Measurements from ENCODE around the gene ACLY.
"Not testable (repeated sequence)": the region's sequence is repeated elsewhere in the genome, so short reads cannot be mapped to it uniquely, and the experiment has no call there.

Gene ACLY

DNA sequence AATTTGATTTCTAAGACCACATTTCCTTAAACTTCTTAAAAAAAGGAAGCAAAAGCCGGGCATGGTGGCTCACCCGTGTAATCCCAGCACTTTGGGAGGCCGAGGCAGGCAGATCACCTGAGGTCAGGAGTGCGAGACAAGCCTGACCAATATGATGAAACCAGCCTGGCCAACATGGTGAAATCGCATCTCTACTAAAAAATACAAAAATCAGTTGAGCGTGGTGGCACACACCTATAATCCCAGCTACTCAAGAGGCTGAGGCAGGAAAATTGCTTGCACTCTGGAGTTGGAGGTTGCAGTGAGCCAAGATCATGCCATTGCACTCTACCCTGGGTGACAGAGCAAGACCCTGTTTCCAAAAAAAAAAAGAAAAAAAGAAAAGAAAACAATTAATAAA is 78.0 kb downstream of the ACLY start:
- H3K79me1 ChIP-seq (ENCODE audit: low read length); H3K9ac ChIP-seq (ENCODE audit: low read length); DNase-seq; H4K8ac ChIP-seq (ENCODE audit: low read depth, low read length); H3K4me2 ChIP-seq (ENCODE audit: low read length); H3K27me3 ChIP-seq (ENCODE audit: insufficient read depth, low read length, poor library complexity); H3K18ac ChIP-seq (ENCODE audit: low read length); H4K5ac ChIP-seq (ENCODE audit: low read length); H3K79me2 ChIP-seq (ENCODE audit: control insufficient read depth, insufficient read depth, low read length); H3K56ac ChIP-seq (ENCODE audit: low read length); H3K27ac ChIP-seq (ENCODE audit: low read depth, low read length); H3K36me3 ChIP-seq (ENCODE audit: control insufficient read depth, insufficient read depth, low read length); H3K23ac ChIP-seq (ENCODE audit: low read length); H3K4ac ChIP-seq (ENCODE audit: low read depth, low read length); H2BK15ac ChIP-seq (replicated peaks; ENCODE audit: low read depth); H2AK5ac ChIP-seq (ENCODE audit: low read length); H3K4me1 ChIP-seq (ENCODE audit: control insufficient read depth, low read depth, low read length); H2BK120ac ChIP-seq (ENCODE audit: low read depth, low read length); H2BK5ac ChIP-seq (ENCODE audit: low read length); H3K4me3 ChIP-seq (ENCODE audit: low read length): not testable (repeated sequence)
- WGBS (ENCODE audit: extremely low coverage, insufficient coverage, low lambda C conversion rate), result no CpG with 5 or more reads among the region's 6 CpGs

DNA sequence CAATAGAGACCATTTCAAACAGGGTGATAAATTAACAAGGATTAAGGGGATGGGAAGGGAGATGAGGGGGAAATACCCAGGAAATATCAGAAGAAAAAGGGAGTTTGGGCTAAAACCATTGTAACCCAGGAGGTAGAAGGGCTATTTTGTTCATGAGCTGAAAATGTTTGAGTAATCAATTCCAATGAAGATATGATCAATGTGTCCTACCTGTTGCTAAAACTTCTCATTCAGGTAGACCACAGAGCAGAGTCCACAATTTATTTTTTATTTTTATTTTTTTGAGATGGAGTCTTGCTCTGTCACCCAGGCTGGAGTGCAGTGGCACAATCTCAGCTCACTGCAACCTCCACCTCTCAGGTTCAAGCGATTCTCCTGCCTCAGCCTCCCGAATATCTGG is 79.3 kb downstream of the ACLY start:
- no CpG with 5 or more reads among the region's 2 CpGs for WGBS (ENCODE audit: extremely low coverage, insufficient coverage, low lambda C conversion rate)
- H3K4me2 ChIP-seq (ENCODE audit: low read length); H3K4me1 ChIP-seq (ENCODE audit: control insufficient read depth, low read depth, low read length); H3K27ac ChIP-seq (ENCODE audit: low read depth, low read length); H3K4me3 ChIP-seq (ENCODE audit: low read length); H2AK5ac ChIP-seq (ENCODE audit: low read length); H4K8ac ChIP-seq (ENCODE audit: low read depth, low read length); H2BK5ac ChIP-seq (ENCODE audit: low read length); H2BK15ac ChIP-seq (replicated peaks; ENCODE audit: low read depth); H4K5ac ChIP-seq (ENCODE audit: low read length); H3K18ac ChIP-seq (ENCODE audit: low read length); H2BK120ac ChIP-seq (ENCODE audit: low read depth, low read length); H3K4ac ChIP-seq (ENCODE audit: low read depth, low read length); H3K23ac ChIP-seq (ENCODE audit: low read length); DNase-seq; H3K56ac ChIP-seq (ENCODE audit: low read length); H3K9ac ChIP-seq (ENCODE audit: low read length); H3K79me1 ChIP-seq (ENCODE audit: low read length); H3K27me3 ChIP-seq (ENCODE audit: insufficient read depth, low read length, poor library complexity); H3K36me3 ChIP-seq (ENCODE audit: control insufficient read depth, insufficient read depth, low read length); H3K79me2 ChIP-seq (ENCODE audit: control insufficient read depth, insufficient read depth, low read length): not testable (repeated sequence)

DNA sequence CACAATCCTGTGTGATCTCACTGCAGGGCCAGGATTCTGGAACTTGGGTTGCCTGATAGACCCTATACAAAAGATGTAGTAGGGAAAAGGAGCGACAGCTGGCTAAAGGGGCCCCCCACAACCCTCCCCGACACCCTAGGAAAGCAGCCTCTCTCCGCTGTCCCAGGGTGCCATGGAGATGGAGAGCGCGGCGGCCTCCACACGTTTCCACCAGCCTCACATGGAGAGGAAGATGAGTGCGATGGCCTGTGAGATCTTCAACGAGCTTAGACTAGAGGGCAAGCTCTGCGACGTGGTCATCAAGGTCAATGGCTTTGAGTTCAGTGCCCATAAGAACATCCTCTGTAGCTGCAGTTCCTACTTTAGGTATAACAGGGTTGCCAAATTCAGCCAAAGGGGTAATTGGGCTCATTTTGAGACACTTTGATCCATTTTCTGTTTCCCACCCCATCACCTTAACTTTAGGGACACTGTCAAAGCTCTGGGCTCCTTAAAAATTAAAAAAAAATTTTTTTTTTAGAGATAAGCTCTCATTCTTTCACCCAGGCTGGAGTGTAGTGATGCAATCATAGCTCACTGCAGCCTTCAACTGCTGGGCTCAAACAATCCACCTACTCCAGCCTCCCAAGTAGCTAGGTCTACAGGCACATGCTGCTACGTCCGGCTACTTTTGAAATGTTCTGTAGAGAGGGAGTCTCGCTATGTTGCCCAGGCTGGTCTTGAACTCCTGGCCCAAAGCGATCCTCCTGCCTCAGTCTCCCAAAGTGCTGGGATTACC is 80.8 kb downstream of the ACLY start, which contains the start of gene KLHL10:
KLHL10 (plus strand) TSS at position 65 of the 778 bp plus-strand sequence; CDS start at position 173, 108 bp downstream.
- Histone ChIP-seq H3K27ac (ENCODE audit: low read depth, low read length) (no peak within 1 kb of the TSS), H3K79me1 (ENCODE audit: low read length) (peaks cover 1% of the 10 kb centered on the region), H3K4me3 (ENCODE audit: low read length) (no peak within 1 kb of the TSS), H3K18ac (ENCODE audit: low read length) (no peak within 1 kb of the TSS), H3K36me3 (ENCODE audit: control insufficient read depth, insufficient read depth, low read length) (peaks cover 2% of the 10 kb centered on the region), H3K23ac (ENCODE audit: low read length) (no peak within 1 kb of the TSS), H2BK120ac (ENCODE audit: low read depth, low read length) (no peak within 1 kb of the TSS), H2AK5ac (ENCODE audit: low read length) (no peak within 1 kb of the TSS), H3K27me3 (ENCODE audit: insufficient read depth, low read length, poor library complexity) (no peaks in the 10 kb centered on the region), H3K4me2 (ENCODE audit: low read length) (no peak within 1 kb of the TSS), H3K4ac (ENCODE audit: low read depth, low read length) (no peak within 1 kb of the TSS), H3K79me2 (ENCODE audit: control insufficient read depth, insufficient read depth, low read length) (no peaks in the 10 kb centered on the region), H2BK15ac (replicated peaks; ENCODE audit: low read depth) (no peak within 1 kb of the TSS), H3K4me1 (ENCODE audit: control insufficient read depth, low read depth, low read length) (peaks cover 2% of the 10 kb centered on the region), H4K5ac (ENCODE audit: low read length) (no peak within 1 kb of the TSS), H3K56ac (ENCODE audit: low read length) (no peak within 1 kb of the TSS), H2BK5ac (ENCODE audit: low read length) (no peak within 1 kb of the TSS), H4K8ac (ENCODE audit: low read depth, low read length) (no peak within 1 kb of the TSS), H3K9ac (ENCODE audit: low read length) (no peak within 1 kb of the TSS)
- DNase-seq, result no peak
- no CpG with 5 or more reads among the region's 15 CpGs for WGBS (ENCODE audit: extremely low coverage, insufficient coverage, low lambda C conversion rate)

DNA sequence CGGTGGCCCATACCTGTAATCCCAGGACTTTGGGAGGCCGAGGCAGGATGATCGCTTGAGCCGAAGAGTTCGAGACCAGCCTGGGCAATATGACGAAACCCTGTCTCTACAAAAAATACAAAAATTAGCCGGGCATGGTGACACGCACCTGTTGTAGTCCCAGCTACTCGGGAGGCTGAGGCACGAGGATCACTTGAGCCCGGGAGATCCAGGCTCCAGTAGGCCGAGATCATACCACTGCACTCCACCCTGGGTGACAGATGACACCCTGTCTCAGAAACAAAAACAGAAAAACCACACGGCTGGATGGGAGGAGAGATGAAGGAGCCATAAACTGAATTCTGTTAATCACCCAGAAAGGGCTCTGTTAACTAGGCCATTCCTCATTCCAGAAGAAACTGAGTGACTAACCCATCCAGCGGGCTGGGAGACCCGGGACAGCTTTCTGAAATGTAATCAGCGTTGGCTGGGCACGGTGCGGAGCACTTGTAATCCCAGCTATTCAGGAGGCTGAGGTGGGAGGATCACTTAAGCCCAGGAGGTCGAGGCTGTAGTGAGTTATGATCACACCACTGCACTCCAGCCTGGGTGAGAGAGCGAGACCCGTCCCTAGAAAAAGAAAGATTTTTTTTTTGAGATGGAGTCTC is 82.1 kb downstream of the ACLY start:
- H2BK15ac ChIP-seq (replicated peaks; ENCODE audit: low read depth), result no peak overlapping the region
- peaks cover 2% of the 10 kb centered on the region for H3K4me1 ChIP-seq (ENCODE audit: control insufficient read depth, low read depth, low read length)
- no peak overlapping the region for H4K8ac ChIP-seq (ENCODE audit: low read depth, low read length)
- no peak overlapping the region for H3K4me3 ChIP-seq (ENCODE audit: low read length)
- peaks cover 2% of the 10 kb centered on the region for H3K36me3 ChIP-seq (ENCODE audit: control insufficient read depth, insufficient read depth, low read length)
- no peak overlapping the region for H2BK120ac ChIP-seq (ENCODE audit: low read depth, low read length)
- H3K9ac ChIP-seq (ENCODE audit: low read length), result peak overlapping the region; percentile 53
- H3K4me2 ChIP-seq (ENCODE audit: low read length), result peak overlapping the region; percentile 70
- no peaks in the 10 kb centered on the region for H3K27me3 ChIP-seq (ENCODE audit: insufficient read depth, low read length, poor library complexity)
- WGBS (ENCODE audit: extremely low coverage, insufficient coverage, low lambda C conversion rate), result no CpG with 5 or more reads among the region's 21 CpGs
- H3K79me1 ChIP-seq (ENCODE audit: low read length), result peaks cover 1% of the 10 kb centered on the region
- H3K79me2 ChIP-seq (ENCODE audit: control insufficient read depth, insufficient read depth, low read length), result no peaks in the 10 kb centered on the region
- H3K23ac ChIP-seq (ENCODE audit: low read length), result no peak overlapping the region
- no peak overlapping the region for H3K4ac ChIP-seq (ENCODE audit: low read depth, low read length)
- no peak overlapping the region for H4K5ac ChIP-seq (ENCODE audit: low read length)
- DNase-seq, result no peak
- no peak overlapping the region for H3K18ac ChIP-seq (ENCODE audit: low read length)
- no peak overlapping the region for H3K27ac ChIP-seq (ENCODE audit: low read depth, low read length)
- no peak overlapping the region for H2BK5ac ChIP-seq (ENCODE audit: low read length)
- no peak overlapping the region for H2AK5ac ChIP-seq (ENCODE audit: low read length)
- H3K56ac ChIP-seq (ENCODE audit: low read length), result peak overlapping the region; percentile 89

DNA sequence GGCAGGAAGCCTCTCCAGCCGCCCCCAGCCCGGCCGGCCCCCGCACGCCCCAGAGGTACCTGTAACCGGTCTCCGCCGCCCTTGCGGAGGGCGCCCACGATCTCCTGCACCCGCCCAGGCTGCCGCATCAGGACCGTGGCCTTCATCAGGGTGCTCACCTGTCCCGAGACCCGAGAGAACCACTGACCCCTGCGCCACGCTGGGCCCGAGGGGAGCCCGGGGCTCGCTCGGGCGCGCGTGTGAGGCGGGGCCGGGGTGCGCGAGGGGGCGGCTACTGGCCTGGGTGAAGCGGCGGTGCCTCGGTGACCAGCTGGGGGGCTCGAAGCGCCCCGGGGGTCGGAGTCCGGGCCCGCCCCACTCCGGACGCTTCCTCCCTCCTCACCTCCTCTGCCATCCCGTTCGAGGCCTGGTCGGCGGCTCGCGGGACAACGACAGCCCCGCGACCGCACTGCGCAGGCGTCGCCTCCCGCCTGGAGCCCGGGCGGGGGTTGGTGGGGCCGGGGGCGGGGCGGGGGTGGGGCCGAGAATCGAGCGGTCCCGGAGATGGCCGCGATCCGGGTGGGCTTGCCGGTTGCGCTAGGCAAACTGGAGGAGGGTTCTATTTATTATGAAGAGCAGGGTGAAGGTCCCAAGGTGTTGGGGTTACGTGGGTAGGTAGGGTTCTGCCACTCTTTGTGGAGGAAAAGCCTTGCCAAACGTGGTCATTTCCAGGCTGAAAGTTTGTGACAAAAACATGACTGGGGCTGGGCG is 82.8 kb downstream of the ACLY start, which contains the start of gene NT5C3B:
NT5C3B (minus strand) TSS at position 433 of the 750 bp plus-strand sequence; CDS start at position 394, 39 bp downstream.
- Histone ChIP-seq H3K9ac (ENCODE audit: low read length) (peak within 1 kb of the TSS; percentile 92), H3K4ac (ENCODE audit: low read depth, low read length) (peak within 1 kb of the TSS; percentile 63), H2AK5ac (ENCODE audit: low read length) (no peak within 1 kb of the TSS), H3K4me3 (ENCODE audit: low read length) (peak within 1 kb of the TSS; percentile 87), H2BK15ac (replicated peaks; ENCODE audit: low read depth) (no peak within 1 kb of the TSS), H3K4me2 (ENCODE audit: low read length) (peak within 1 kb of the TSS; percentile 70), H3K36me3 (ENCODE audit: control insufficient read depth, insufficient read depth, low read length) (peaks cover 2% of the 10 kb centered on the region), H3K18ac (ENCODE audit: low read length) (peak within 1 kb of the TSS; percentile 53), H3K4me1 (ENCODE audit: control insufficient read depth, low read depth, low read length) (peaks cover 2% of the 10 kb centered on the region), H3K23ac (ENCODE audit: low read length) (no peak within 1 kb of the TSS), H2BK120ac (ENCODE audit: low read depth, low read length) (no peak within 1 kb of the TSS), H2BK5ac (ENCODE audit: low read length) (no peak within 1 kb of the TSS), H3K27me3 (ENCODE audit: insufficient read depth, low read length, poor library complexity) (no peaks in the 10 kb centered on the region), H4K5ac (ENCODE audit: low read length) (no peak within 1 kb of the TSS), H3K79me2 (ENCODE audit: control insufficient read depth, insufficient read depth, low read length) (no peaks in the 10 kb centered on the region), H3K79me1 (ENCODE audit: low read length) (peaks cover 1% of the 10 kb centered on the region), H3K56ac (ENCODE audit: low read length) (peak within 1 kb of the TSS; percentile 97), H3K27ac (ENCODE audit: low read depth, low read length) (no peak within 1 kb of the TSS), H4K8ac (ENCODE audit: low read depth, low read length) (peak within 1 kb of the TSS; percentile 57)
- no CpG with 5 or more reads among the region's 72 CpGs for WGBS (ENCODE audit: extremely low coverage, insufficient coverage, low lambda C conversion rate)
- peak; percentile 48 for DNase-seq
